NT2/D1 (cell line): Measurements from ENCODE around the gene WDR82.

ENCODE experiments used
- SUZ12 ChIP-seq: IDR thresholded peaks from 2 replicates; pipeline ENCODE4 v1.6.1; 2011; ENCODE audit not compliant: insufficient read length, insufficient read depth; ENCODE audit errors: extremely low read depth
- YY1 ChIP-seq: IDR thresholded peaks from 2 replicates; pipeline ENCODE4 v1.6.1; 2011; ENCODE audit not compliant: insufficient read length, insufficient read depth
- ZNF274 ChIP-seq: IDR thresholded peaks from 2 replicates; pipeline ENCODE4 v1.6.1; 2011; ENCODE audit warnings: mild to moderate bottlenecking, low read depth, low read length

DNA sequence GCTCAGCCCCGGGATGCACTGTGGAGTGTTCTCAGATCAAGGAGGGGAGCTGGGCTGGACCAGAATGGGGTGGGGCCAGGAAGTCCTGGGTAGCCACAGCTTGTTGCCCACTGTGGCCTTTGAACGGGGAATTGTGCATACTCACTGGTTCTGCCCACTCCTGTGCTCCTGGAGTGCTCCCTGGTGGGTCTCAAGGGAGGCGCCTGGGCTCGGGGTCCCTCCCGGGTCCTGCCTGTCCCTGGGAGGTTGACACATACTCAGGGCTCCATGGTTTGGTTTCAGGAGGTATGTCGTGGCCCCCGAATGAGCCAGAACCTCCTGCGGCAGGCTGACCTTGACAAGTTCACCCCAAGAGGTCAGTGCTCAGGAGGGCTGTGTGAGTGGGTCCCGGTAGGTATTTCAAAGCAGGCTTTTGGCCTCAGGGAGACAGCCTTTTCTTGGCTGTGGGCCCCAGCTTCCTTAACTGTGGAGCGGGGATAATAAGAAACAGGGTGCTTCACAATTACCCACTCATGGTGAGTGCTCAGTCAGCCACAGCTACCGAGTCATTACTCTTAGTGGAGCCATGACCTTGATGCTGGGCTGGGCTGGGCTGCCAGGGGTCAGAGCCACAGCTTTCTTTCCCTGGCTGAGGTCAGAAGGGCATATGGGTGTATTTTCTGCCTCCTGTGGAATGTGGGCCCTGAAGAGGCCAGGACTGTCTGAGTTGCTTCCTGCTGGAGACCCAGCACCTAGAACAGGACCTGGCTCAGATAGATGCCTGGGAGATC, 45.3 kb upstream of the WDR82 start:
- TF ChIP-seq SUZ12 (no peak), ZNF274 (no peak), YY1 (no peak)
